GM19467 (cell line): Measurements from ENCODE around the gene CNIH3.
A peak's percentile ranks its signal among the peaks of the same experiment; 100 is the strongest.

ENCODE experiments used
- ATAC-seq: cut with Tn5 transposase; IDR thresholded peaks from one replicate; pipeline ENCODE4 v1.9.1; 2021; ENCODE audit warnings: mild to moderate bottlenecking, moderate library complexity; ENCODE audit not compliant: unreplicated experiment

The CNIH3 gene

GRCh38 chr1:224714553-224714952 lies 98.4 kb downstream of the CNIH3 start:
- no peak for ATAC-seq

DNA sequence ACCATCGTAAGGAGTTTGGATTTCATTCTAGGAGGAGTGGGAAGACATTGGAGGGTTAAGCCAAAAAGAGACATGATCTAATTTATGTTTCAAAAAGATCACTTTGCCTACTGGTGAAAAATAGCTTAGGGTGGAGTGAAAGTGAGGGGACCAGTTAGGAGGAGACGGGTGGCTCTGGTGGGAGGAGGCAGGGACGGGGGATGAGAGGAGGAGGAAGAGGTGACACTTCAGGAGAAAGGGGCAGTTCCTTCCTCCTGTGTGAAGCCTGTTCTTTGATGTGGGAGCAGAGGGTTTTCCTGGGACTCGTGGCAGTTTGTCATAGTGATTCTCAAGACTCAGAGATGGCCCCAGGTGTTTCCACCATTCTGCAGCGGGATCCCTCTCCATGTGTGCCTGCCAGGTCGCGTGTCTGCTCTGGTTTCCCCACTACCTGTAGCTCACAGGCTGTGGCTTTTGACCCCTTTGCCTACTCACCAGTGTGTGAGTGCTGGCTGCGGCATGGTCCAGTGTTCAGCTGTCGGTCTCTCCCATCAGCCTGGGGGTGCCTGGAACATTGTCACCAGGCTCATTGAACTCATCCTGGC lies 102.4 kb downstream of the CNIH3 start:
- ATAC-seq, result no peak

DNA sequence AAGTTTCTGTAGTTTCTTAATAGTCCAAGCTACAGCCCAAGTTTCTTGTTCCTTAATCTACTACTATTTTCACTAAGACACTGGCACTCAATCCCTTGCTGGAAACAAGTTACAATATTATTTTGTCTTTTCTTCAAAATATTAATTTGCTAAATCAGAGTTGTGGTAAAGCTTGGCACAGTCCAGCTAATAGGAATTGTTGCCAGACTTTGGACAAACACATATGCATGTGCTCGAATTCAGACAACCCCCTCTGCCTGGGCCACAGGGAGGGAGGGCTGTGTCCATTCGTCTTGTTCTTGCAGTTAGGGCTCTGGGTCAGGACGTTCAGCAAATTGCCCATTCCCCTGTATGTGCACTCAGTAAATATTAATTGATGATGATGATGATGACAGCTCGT lies 103.6 kb downstream of the CNIH3 start:
- no peak for ATAC-seq

- ATAC-seq, result no peak
These were observed 104.1 kb downstream of the CNIH3 start for GRCh38 chr1:224720216-224720615.

DNA sequence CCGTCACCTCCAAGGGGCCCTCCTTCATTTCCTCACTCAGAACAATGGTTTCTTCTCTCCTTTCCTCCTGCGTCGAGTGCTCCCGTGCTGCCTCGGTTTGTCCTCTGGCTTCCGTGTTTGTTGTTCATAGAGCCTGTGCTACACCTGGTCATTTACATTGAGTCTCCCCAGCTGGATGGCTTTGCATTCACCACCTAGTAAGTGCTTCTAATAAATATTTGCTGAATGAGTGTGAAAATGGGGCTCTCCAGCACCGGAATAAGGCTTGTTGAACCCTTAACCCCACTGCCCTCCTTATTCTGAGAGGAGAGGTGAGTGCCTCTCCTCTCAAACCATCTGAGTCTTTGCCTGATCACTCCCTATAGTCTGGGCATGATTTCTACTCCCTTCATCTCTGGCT lies 104.9 kb downstream of the CNIH3 start:
- ATAC-seq, result no peak

- no peak for ATAC-seq
These were observed 106.7 kb downstream of the CNIH3 start for GRCh38 chr1:224722838-224723237.

DNA sequence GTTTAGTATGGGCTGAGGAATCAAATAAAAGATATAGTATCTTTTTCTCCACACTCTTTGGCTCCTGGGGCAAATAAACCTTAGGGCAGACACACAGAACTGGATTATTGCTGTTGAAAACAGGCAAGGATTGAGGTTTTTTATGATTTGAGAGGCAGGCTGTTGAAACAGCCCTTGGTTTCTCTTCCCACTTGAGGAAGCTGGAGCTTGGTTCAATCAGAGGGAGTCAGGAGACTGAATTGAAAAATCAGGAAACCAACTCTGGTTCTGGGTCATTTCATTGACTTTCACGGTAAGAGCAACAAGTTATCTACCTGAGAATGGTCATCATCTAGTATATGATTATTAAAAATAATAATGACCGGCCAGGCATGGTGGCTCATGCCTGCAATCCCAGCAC lies 108.4 kb downstream of the CNIH3 start:
- ATAC-seq, result no peak

GRCh38 chr1:224726441-224727182 lies 110.5 kb downstream of the CNIH3 start:
- ATAC-seq, result no peak

- ATAC-seq, result no peak
These were observed 111.5 kb downstream of the CNIH3 start for GRCh38 chr1:224727351-224728289.

- no peak for ATAC-seq
These were observed 114.4 kb downstream of the CNIH3 start for GRCh38 chr1:224730540-224730939.

DNA sequence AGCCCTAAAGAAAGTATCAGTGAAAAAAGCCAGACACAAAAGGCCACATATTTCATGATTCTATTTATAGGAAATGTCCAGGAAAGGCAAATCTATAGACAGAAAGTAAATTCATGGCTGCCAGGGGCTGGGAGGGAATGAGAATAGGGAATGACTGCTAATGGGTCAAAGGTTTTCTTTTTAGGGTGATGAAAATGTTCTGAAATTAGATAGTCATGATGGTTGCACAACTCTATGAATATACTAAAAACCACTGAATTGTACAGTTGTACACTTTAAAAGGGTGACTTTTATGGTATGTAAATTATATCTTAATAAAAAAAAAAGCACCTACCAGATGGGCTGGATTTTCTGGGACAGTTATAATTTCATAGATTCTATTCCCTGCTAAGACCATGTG lies 114.8 kb downstream of the CNIH3 start:
- ATAC-seq, result no peak

DNA sequence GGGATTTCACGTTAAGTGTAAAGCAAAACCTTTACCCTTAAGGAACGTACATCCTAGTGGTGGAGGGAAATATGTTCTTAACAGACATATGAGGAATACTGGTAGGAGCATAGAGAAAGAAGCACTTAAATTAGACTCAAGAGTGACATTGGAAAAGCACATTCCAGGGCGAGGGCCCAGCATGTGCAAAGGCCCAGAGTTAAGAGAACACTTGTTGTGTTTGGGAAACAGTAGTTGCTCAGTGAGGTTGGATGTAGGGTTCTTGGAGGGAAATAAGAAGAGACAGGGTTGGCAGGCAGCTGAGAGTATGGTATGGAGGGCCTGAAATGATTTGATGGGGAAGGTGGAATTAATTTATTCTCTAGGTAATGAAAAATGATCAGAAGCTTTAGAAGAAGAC lies 115.5 kb downstream of the CNIH3 start:
- no peak for ATAC-seq

DNA sequence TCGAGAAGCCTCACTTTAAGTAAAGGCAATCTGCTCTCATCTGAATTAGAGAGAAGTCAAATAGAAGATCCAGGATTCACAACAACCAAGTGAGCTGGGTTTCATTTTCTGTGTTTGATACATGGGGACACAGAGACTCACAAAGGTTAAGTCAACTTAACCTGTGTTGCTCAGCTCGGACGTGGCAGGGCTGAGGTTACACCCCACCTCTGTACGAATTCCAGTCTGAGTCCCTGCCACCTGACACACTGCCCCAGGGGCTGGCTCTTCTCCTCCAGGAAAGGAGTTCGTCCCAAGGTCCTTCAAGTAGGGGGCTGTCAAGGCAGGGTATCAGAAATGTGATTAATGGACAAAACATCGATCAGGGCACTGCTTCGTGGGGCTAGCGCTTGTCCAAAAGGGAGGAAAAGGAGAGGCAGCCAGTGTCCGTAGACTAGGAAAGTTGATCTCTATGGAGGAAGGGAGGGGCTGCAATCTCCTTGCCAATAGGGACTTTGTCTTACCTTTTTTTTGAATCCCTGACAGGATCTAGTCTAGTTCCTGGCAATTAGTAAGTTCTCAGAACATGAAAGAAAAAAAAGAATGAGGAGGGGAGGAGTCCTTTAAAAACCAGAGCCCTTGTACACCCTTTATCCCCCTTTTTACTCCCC lies 116.4 kb downstream of the CNIH3 start:
- no peak for ATAC-seq

DNA sequence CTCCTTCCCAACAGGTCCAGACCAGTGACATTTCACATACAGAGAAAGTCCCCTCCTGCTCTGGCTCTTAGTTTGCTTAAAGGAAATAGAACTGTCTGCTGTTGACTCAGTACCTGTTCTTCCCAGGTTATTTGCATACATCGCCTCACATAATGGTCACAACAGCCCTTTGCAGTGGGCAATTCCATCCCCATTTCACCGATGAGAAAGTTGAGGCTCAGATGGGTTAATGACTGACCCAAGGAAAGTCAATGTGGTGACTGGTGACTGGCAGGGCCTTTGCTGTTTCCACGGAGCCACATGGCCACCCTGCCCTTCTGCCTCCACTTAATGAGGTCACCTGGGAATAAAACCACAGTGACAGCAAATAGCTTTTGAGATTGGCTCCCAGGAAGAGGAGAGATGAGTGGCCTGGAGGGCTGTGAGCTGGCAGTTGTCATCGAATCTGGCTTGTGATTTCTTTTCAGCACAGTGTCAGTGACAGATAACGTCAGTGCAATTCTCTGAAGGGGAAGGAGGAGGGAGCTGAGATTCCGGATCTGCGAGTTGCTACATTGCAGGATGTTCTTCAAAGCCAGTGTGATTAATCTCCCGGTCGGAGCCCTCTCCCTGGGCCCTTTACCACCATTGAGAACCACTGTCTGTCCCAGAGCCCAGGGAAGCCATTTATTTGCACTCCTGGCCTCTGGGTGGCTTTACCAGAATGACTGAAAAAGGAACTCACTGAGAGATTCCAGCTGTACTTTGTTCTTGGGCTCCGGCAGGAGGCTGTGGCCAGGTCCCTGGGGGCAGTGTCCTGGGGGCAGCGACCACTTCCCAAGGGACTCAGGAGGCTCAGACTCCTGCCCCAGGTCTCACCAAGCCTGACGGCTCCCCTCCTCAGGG lies 117.2 kb downstream of the CNIH3 start:
- ATAC-seq, result peak; percentile 48

- no peak for ATAC-seq
These were observed 118.3 kb downstream of the CNIH3 start for GRCh38 chr1:224734261-224734935.

GRCh38 chr1:224735159-224735558 lies 119.0 kb downstream of the CNIH3 start:
- ATAC-seq, result no peak

DNA sequence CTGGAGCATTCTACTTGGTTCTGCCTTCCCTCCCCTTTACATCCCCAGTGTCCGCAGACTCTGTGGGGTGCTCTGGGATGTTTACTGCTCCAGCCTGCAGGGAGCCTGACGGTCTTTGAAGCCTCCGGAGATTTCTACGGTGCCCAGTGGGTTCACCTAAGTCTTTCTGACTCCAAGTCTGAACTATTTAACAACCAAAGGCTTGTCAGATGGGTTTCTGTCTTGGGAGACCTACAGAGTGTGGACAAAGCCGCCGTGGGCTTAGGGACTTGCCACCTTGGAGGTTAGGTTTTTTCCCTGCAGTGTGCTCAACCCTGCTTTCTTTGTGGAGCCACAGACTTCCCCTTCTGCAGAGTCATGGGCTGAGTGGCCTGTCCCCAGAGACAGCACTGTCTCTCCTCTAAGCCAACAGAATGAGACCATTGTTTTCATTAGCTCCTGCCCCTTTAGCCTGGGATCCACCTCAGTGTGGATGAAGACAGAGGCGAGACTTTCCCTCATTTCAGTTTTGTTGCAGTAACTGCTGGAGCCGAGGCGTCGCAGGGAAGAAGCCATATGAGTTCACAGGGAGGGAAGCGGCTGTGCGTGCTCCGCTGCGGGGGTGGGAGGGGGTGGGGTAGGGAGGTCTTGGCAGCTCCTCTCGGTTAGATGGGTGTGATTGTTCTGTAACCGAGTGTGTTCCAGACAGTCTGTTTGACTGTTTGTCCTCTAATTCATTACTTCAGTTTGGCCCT lies 120.7 kb downstream of the CNIH3 start:
- peak; percentile 37 for ATAC-seq

- no peak for ATAC-seq
These were observed 121.2 kb downstream of the CNIH3 start for GRCh38 chr1:224737353-224737727.
